ENCODE results near the gene CDC7. TPM values are rescaled to one million over a fixed set of nuclear protein-coding genes. Genes with fewer than 3 reads are reported as not detected.

Gene CDC7
- total RNA-seq, 1 experiment from 2014 or later = 16.1 TPM

GRCh38 chr1:91559838-91560565 lies 59.4 kb downstream of the CDC7 start:
- H3K36me3 ChIP-seq (ENCODE audit: insufficient read depth, low read length) = no peaks in the 10 kb centered on the region
- H3K79me2 ChIP-seq (ENCODE audit: low read length) = no peaks in the 10 kb centered on the region
- no peaks in the 10 kb centered on the region for H3K27me3 ChIP-seq (ENCODE audit: low read length)
- no peak overlapping the region for H3K27ac ChIP-seq (ENCODE audit: low read length)
- no peak for DNase-seq
- no peaks in the 10 kb centered on the region for H4K20me1 ChIP-seq (ENCODE audit: insufficient read depth, low read depth, low read length)
- H3K9me3 ChIP-seq (ENCODE audit: low read length) = no peaks in the 10 kb centered on the region
- H2AFZ ChIP-seq (ENCODE audit: low read length) = no peak overlapping the region
- H3K9ac ChIP-seq (ENCODE audit: low read length) = no peak overlapping the region
- H3K4me1 ChIP-seq (ENCODE audit: low read length) = no peaks in the 10 kb centered on the region
- H3K4me2 ChIP-seq (ENCODE audit: low read depth, low read length, poor library complexity, severe bottlenecking) = no peak overlapping the region
- H3K4me3 ChIP-seq (ENCODE audit: low read length) = no peak overlapping the region
- H3K9me2 ChIP-seq (replicated peaks; ENCODE audit: insufficient read depth, low read length) = no peaks in the 10 kb centered on the region

- Histone ChIP-seq H3K79me2 (ENCODE audit: low read length) (no peaks in the 10 kb centered on the region), H3K27me3 (ENCODE audit: low read length) (no peaks in the 10 kb centered on the region), H4K20me1 (ENCODE audit: insufficient read depth, low read depth, low read length) (no peaks in the 10 kb centered on the region), H3K4me2 (ENCODE audit: low read depth, low read length, poor library complexity, severe bottlenecking) (no peak overlapping the region), H3K4me3 (ENCODE audit: low read length) (no peak overlapping the region), H3K36me3 (ENCODE audit: insufficient read depth, low read length) (no peaks in the 10 kb centered on the region), H2AFZ (ENCODE audit: low read length) (no peak overlapping the region), H3K4me1 (ENCODE audit: low read length) (no peaks in the 10 kb centered on the region), H3K9me3 (ENCODE audit: low read length) (no peaks in the 10 kb centered on the region), H3K9ac (ENCODE audit: low read length) (no peak overlapping the region), H3K9me2 (replicated peaks; ENCODE audit: insufficient read depth, low read length) (no peaks in the 10 kb centered on the region), H3K27ac (ENCODE audit: low read length) (no peak overlapping the region)
- no peak for DNase-seq
Measured at GRCh38 chr1:91564888-91565701, 64.4 kb downstream of the CDC7 start.

- H3K4me3 ChIP-seq (ENCODE audit: low read length) = no peak overlapping the region
- no peak overlapping the region for H3K4me2 ChIP-seq (ENCODE audit: low read depth, low read length, poor library complexity, severe bottlenecking)
- no peak overlapping the region for H2AFZ ChIP-seq (ENCODE audit: low read length)
- no peaks in the 10 kb centered on the region for H3K9me2 ChIP-seq (replicated peaks; ENCODE audit: insufficient read depth, low read length)
- H3K4me1 ChIP-seq (ENCODE audit: low read length) = 0 out of 2 replicates have a peak, but pooled peaks cover 5% of the 10 kb centered on the region
- no peaks in the 10 kb centered on the region for H3K27me3 ChIP-seq (ENCODE audit: low read length)
- no peaks in the 10 kb centered on the region for H3K79me2 ChIP-seq (ENCODE audit: low read length)
- no peaks in the 10 kb centered on the region for H3K9me3 ChIP-seq (ENCODE audit: low read length)
- no peak overlapping the region for H3K27ac ChIP-seq (ENCODE audit: low read length)
- H3K36me3 ChIP-seq (ENCODE audit: insufficient read depth, low read length) = no peaks in the 10 kb centered on the region
- no peaks in the 10 kb centered on the region for H4K20me1 ChIP-seq (ENCODE audit: insufficient read depth, low read depth, low read length)
- no peak for DNase-seq
- no peak overlapping the region for H3K9ac ChIP-seq (ENCODE audit: low read length)
Measured at GRCh38 chr1:91567583-91567982, 66.9 kb downstream of the CDC7 start.

GRCh38 chr1:91568261-91568660 lies 67.6 kb downstream of the CDC7 start:
- DNase-seq = no peak
- H3K9me3 ChIP-seq (ENCODE audit: low read length) = no peaks in the 10 kb centered on the region
- no peaks in the 10 kb centered on the region for H3K79me2 ChIP-seq (ENCODE audit: low read length)
- H3K27ac ChIP-seq (ENCODE audit: low read length) = no peak overlapping the region
- H2AFZ ChIP-seq (ENCODE audit: low read length) = no peak overlapping the region
- no peak overlapping the region for H3K4me3 ChIP-seq (ENCODE audit: low read length)
- H4K20me1 ChIP-seq (ENCODE audit: insufficient read depth, low read depth, low read length) = no peaks in the 10 kb centered on the region
- H3K27me3 ChIP-seq (ENCODE audit: low read length) = no peaks in the 10 kb centered on the region
- H3K9ac ChIP-seq (ENCODE audit: low read length) = no peak overlapping the region
- H3K9me2 ChIP-seq (replicated peaks; ENCODE audit: insufficient read depth, low read length) = no peaks in the 10 kb centered on the region
- H3K4me2 ChIP-seq (ENCODE audit: low read depth, low read length, poor library complexity, severe bottlenecking) = no peak overlapping the region
- H3K36me3 ChIP-seq (ENCODE audit: insufficient read depth, low read length) = no peaks in the 10 kb centered on the region
- H3K4me1 ChIP-seq (ENCODE audit: low read length) = 0 out of 2 replicates have a peak, but pooled peaks cover 5% of the 10 kb centered on the region

GRCh38 chr1:91569411-91570119 lies 68.9 kb downstream of the CDC7 start:
- H3K9me3 ChIP-seq (ENCODE audit: low read length) = no peaks in the 10 kb centered on the region

GRCh38 chr1:91570120-91570448 lies 69.4 kb downstream of the CDC7 start:
- Histone ChIP-seq H3K4me2 (ENCODE audit: low read depth, low read length, poor library complexity, severe bottlenecking) (no peak overlapping the region), H3K4me1 (ENCODE audit: low read length) (0 out of 2 replicates have a peak, but pooled peaks cover 5% of the 10 kb centered on the region), H3K27me3 (ENCODE audit: low read length) (no peaks in the 10 kb centered on the region), H3K9me3 (ENCODE audit: low read length) (no peaks in the 10 kb centered on the region), H3K9ac (ENCODE audit: low read length) (no peak overlapping the region), H3K27ac (ENCODE audit: low read length) (no peak overlapping the region), H4K20me1 (ENCODE audit: insufficient read depth, low read depth, low read length) (no peaks in the 10 kb centered on the region), H3K79me2 (ENCODE audit: low read length) (no peaks in the 10 kb centered on the region), H3K4me3 (ENCODE audit: low read length) (no peak overlapping the region), H2AFZ (ENCODE audit: low read length) (no peak overlapping the region), H3K9me2 (replicated peaks; ENCODE audit: insufficient read depth, low read length) (no peaks in the 10 kb centered on the region), H3K36me3 (ENCODE audit: insufficient read depth, low read length) (no peaks in the 10 kb centered on the region)
- DNase-seq = no peak

More at GRCh38 chr1:91569411-91570119, 68.9 kb downstream of the CDC7 start:
- no peak for DNase-seq
- 0 out of 2 replicates have a peak, but pooled peaks cover 5% of the 10 kb centered on the region for H3K4me1 ChIP-seq (ENCODE audit: low read length)
- H2AFZ ChIP-seq (ENCODE audit: low read length) = no peak overlapping the region
- H3K79me2 ChIP-seq (ENCODE audit: low read length) = no peaks in the 10 kb centered on the region
- no peaks in the 10 kb centered on the region for H4K20me1 ChIP-seq (ENCODE audit: insufficient read depth, low read depth, low read length)
- no peak overlapping the region for H3K9ac ChIP-seq (ENCODE audit: low read length)
- H3K9me2 ChIP-seq (replicated peaks; ENCODE audit: insufficient read depth, low read length) = no peaks in the 10 kb centered on the region
- no peak overlapping the region for H3K4me3 ChIP-seq (ENCODE audit: low read length)
- no peaks in the 10 kb centered on the region for H3K27me3 ChIP-seq (ENCODE audit: low read length)
- H3K4me2 ChIP-seq (ENCODE audit: low read depth, low read length, poor library complexity, severe bottlenecking) = no peak overlapping the region
- no peaks in the 10 kb centered on the region for H3K36me3 ChIP-seq (ENCODE audit: insufficient read depth, low read length)
- no peak overlapping the region for H3K27ac ChIP-seq (ENCODE audit: low read length)

GRCh38 chr1:91572044-91572443 lies 71.4 kb downstream of the CDC7 start:
- Histone ChIP-seq H2AFZ (ENCODE audit: low read length) (no peak overlapping the region), H3K27ac (ENCODE audit: low read length) (no peak overlapping the region)
- no peak for DNase-seq

More at GRCh38 chr1:91572044-91572443, 71.4 kb downstream of the CDC7 start:
- Histone ChIP-seq H3K9ac (ENCODE audit: low read length) (no peak overlapping the region), H3K27me3 (ENCODE audit: low read length) (no peaks in the 10 kb centered on the region), H3K4me2 (ENCODE audit: low read depth, low read length, poor library complexity, severe bottlenecking) (no peak overlapping the region), H4K20me1 (ENCODE audit: insufficient read depth, low read depth, low read length) (no peaks in the 10 kb centered on the region), H3K79me2 (ENCODE audit: low read length) (no peaks in the 10 kb centered on the region), H3K9me3 (ENCODE audit: low read length) (no peaks in the 10 kb centered on the region), H3K4me3 (ENCODE audit: low read length) (no peak overlapping the region), H3K36me3 (ENCODE audit: insufficient read depth, low read length) (no peaks in the 10 kb centered on the region), H3K9me2 (replicated peaks; ENCODE audit: insufficient read depth, low read length) (no peaks in the 10 kb centered on the region), H3K4me1 (ENCODE audit: low read length) (0 out of 2 replicates have a peak, but pooled peaks cover 5% of the 10 kb centered on the region)

All from Karpas-422 (cell line).